ENCODE measurements around the gene HDAC1.
"Not testable (repeated sequence)": the region's sequence is repeated elsewhere in the genome, so short reads cannot be mapped to it uniquely, and the experiment has no call there.

HDAC1 gene

DNA sequence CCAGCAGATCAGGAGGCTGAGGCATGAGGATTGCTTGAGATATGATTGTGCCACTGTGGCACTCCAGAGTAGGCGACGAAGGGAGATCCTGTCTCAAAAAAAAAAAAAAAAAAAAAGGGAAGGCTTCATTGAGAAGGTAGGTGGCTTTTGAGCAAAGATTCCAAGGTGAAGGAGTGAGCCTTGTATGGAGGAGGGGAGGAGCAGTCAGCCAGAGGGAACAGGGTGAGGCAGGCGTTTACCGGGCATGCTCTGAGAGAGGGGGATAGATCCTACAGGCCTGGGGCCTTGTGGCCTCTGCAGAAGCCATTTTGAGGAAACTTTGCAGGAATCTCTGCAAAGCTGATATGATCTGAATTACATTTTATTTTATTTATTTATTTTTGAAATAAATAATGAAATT is 5.1 kb upstream of the HDAC1 start:
- Histone ChIP-seq H3K4me3 (ENCODE audit: low read depth, low read length) (no peak overlapping the region), H3K4me2 (ENCODE audit: low read length) (no peak overlapping the region), H3K9me3 (ENCODE audit: control insufficient read depth, low read length) (no peaks in the 10 kb centered on the region), H2AFZ (no peak overlapping the region), H3K27ac (no peak overlapping the region), H3K79me2 (no peaks in the 10 kb centered on the region), H3K4me1 (no peaks in the 10 kb centered on the region), H3K27me3 (ENCODE audit: control insufficient read depth, insufficient read depth, low read length) (no peaks in the 10 kb centered on the region), H3K9ac (no peak overlapping the region), H3K36me3 (ENCODE audit: control insufficient read depth, insufficient read depth, low read length) (no peaks in the 10 kb centered on the region)
- TF ChIP-seq, protein P1, sequence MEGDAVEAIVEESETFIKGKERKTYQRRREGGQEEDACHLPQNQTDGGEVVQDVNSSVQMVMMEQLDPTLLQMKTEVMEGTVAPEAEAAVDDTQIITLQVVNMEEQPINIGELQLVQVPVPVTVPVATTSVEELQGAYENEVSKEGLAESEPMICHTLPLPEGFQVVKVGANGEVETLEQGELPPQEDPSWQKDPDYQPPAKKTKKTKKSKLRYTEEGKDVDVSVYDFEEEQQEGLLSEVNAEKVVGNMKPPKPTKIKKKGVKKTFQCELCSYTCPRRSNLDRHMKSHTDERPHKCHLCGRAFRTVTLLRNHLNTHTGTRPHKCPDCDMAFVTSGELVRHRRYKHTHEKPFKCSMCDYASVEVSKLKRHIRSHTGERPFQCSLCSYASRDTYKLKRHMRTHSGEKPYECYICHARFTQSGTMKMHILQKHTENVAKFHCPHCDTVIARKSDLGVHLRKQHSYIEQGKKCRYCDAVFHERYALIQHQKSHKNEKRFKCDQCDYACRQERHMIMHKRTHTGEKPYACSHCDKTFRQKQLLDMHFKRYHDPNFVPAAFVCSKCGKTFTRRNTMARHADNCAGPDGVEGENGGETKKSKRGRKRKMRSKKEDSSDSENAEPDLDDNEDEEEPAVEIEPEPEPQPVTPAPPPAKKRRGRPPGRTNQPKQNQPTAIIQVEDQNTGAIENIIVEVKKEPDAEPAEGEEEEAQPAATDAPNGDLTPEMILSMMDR (IDR thresholded peaks at IDR 0.05), result no peak

DNA sequence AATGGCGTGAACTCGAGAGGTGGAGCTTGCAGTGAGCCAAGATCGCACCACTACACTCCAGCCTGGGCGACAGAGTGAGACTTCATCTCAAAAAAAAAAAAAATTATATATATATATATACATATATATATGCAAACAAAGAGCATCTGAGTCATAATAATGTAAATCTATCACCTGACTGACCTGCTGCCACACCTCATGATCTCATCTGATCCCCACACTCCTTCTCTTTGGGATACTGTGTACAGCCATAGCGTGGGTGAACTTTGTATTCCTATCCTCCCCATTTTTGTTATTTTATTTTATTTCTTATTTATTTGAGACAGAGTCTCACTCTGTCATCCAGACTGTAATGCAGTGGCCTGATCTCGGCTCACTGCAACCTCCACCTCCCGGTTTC is 2.6 kb upstream of the HDAC1 start:
- TF ChIP-seq, protein P1 (IDR thresholded peaks at IDR 0.05), result no peak

DNA sequence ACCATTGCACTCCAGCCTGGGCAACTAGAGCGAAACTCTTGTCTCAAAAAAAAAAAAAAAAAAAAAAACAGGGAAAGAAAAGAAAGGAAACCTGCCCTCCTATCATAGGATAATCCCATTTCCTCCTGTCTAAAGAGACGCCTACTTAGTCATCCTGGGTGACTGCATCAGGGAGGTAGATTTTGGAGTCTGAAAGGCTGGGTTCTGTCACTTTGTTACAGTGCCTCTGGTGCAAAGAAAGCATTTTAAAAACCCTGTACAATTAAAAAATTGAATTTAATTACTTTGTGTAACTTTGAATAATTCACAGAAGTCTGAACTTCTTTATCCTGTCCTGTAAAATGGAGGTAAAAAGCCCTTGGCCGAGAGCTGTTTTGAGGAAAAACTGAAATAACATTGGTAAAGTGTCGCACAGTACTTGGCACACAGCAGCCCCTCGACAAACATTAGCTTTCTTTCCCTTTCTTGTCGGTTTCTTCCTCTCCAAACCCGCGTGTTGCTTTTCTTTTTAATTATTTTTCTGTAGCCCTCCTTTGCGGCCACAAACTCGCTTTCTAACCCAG is 657 bp upstream of the HDAC1 start:
- TF ChIP-seq, protein P1 (IDR thresholded peaks at IDR 0.05), result no peak
- H3K4me3 ChIP-seq (ENCODE audit: low read depth, low read length), result peak overlapping the region; percentile 93
- peak overlapping the region; percentile 71 for H3K27ac ChIP-seq
- H3K4me1 ChIP-seq, result no peaks in the 10 kb centered on the region
- H2AFZ ChIP-seq, result peak overlapping the region; percentile 96
- no peaks in the 10 kb centered on the region for H3K27me3 ChIP-seq (ENCODE audit: control insufficient read depth, insufficient read depth, low read length)
- no peaks in the 10 kb centered on the region for H3K9me3 ChIP-seq (ENCODE audit: control insufficient read depth, low read length)
- no peak overlapping the region for H3K9ac ChIP-seq
- no peaks in the 10 kb centered on the region for H3K36me3 ChIP-seq (ENCODE audit: control insufficient read depth, insufficient read depth, low read length)
- H3K4me2 ChIP-seq (ENCODE audit: low read length), result peak overlapping the region; percentile 77
- no peaks in the 10 kb centered on the region for H3K79me2 ChIP-seq

More for the DNA sequence above, 2.6 kb upstream of the HDAC1 start:
- no peaks in the 10 kb centered on the region for H3K36me3 ChIP-seq (ENCODE audit: control insufficient read depth, insufficient read depth, low read length)
- H3K9me3 ChIP-seq (ENCODE audit: control insufficient read depth, low read length), result no peaks in the 10 kb centered on the region
- H3K27ac ChIP-seq, result no peak overlapping the region
- no peak overlapping the region for H3K4me3 ChIP-seq (ENCODE audit: low read depth, low read length)
- H3K4me1 ChIP-seq, result no peaks in the 10 kb centered on the region
- H2AFZ ChIP-seq, result no peak overlapping the region
- no peaks in the 10 kb centered on the region for H3K27me3 ChIP-seq (ENCODE audit: control insufficient read depth, insufficient read depth, low read length)
- H3K79me2 ChIP-seq, result no peaks in the 10 kb centered on the region
- no peak overlapping the region for H3K9ac ChIP-seq
- no peak overlapping the region for H3K4me2 ChIP-seq (ENCODE audit: low read length)

DNA sequence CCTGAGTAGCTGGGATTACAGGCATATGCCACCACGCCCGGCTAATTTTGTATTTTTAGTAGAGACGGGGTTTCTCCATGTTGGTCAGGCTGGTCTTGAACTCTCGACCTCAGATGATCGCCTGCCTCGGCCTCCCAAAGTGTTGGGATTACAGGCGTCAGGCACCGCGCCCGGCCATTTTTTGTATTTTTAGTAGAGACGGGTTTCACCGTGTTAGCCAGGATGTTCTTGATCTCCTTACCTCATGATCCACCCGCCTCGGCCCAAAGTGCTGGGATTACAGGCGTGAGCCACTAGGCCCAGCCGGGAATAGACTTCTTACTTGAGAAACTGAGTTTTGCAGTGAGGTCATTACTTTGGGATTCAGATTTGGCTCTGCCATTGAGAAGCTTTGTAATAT is 6.3 kb downstream of the HDAC1 start:
- H3K9me3 ChIP-seq (ENCODE audit: control insufficient read depth, low read length); H3K27ac ChIP-seq; H3K27me3 ChIP-seq (ENCODE audit: control insufficient read depth, insufficient read depth, low read length); H2AFZ ChIP-seq; H3K9ac ChIP-seq; H3K79me2 ChIP-seq; H3K4me1 ChIP-seq; H3K4me3 ChIP-seq (ENCODE audit: low read depth, low read length); H3K4me2 ChIP-seq (ENCODE audit: low read length); H3K36me3 ChIP-seq (ENCODE audit: control insufficient read depth, insufficient read depth, low read length): not testable (repeated sequence)

DNA sequence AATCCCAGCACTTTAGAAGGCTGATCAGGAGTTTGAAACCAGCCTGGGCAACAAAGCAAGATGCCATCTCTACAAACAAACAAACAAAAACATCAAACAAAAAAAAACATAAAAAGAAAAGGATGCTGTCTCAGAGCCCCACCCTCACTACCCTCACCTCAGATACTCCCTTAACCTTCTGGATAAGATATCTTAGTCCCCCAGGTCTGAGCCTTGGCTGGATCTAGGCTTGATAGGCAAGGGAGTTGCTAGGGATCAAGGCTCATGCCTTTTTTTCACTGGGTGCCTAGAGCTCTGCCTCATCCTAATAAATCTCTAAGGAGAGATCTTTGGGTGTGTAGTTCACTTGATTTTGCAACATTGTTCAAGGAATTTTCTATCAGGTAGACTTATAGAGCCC is 7.4 kb downstream of the HDAC1 start:
- H3K79me2 ChIP-seq, result no peaks in the 10 kb centered on the region
- no peak overlapping the region for H3K4me3 ChIP-seq (ENCODE audit: low read depth, low read length)
- H3K27me3 ChIP-seq (ENCODE audit: control insufficient read depth, insufficient read depth, low read length), result no peaks in the 10 kb centered on the region
- H2AFZ ChIP-seq, result no peak overlapping the region
- no peaks in the 10 kb centered on the region for H3K36me3 ChIP-seq (ENCODE audit: control insufficient read depth, insufficient read depth, low read length)
- no peaks in the 10 kb centered on the region for H3K9me3 ChIP-seq (ENCODE audit: control insufficient read depth, low read length)
- TF ChIP-seq, protein P1 (IDR thresholded peaks at IDR 0.05), result no peak
- no peak overlapping the region for H3K27ac ChIP-seq
- H3K9ac ChIP-seq, result no peak overlapping the region
- H3K4me1 ChIP-seq, result no peaks in the 10 kb centered on the region
- H3K4me2 ChIP-seq (ENCODE audit: low read length), result no peak overlapping the region

Measured in parathyroid adenoma (tissue), 2 donors.